ENCODE results near the gene AMZ1.
A peak's percentile ranks its signal among the peaks of the same experiment; 100 is the strongest.
"Not testable (repeated sequence)": the region's sequence is repeated elsewhere in the genome, so short reads cannot be mapped to it uniquely, and the experiment has no call there.

The AMZ1 gene

DNA sequence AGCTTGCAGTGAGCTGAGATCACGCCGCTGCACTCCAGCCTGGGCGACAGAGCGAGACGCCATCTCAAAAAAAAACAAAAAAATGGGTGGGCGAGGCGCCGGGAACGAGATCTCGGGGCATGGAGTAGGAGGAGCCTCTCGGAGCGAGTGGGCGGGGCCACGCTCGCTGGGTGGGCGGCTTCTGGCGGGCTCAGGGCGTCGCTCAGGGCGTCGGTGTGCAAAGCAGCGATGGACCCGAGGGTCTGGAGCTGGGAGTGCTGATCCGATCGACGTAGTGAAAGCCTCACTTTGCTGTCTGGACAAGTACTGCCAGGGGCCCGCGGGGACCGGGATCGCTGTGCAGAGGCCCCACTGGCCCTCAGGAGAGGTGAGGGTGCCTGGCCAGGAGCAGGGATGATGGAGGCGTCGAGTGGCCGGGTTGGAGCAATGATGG lies 22.6 kb upstream of the AMZ1 start:
- H3K9ac ChIP-seq: no peak overlapping the region
- H3K4me2 ChIP-seq: peak overlapping the region; percentile 32; the same call in 1 of the 2 replicates

DNA sequence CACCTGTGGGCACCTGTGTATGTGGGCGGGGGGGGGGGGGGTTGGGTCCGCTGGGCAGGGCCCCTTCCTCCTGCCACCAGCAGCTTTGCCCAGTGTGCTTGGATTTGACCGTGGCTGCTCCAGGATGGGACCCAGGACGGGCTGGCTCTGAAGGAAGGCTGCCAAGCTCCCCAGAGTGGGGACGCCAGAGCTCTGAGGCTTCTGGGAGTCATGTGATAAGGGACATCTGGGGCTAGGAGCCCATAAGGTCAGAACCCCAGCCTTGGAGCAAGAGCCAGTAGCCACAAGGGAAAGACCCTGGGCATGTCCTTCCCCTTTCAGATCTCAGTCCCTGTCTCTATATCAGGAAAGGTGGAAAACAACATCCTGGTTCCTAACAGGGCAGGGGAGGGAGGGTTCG lies 21.8 kb upstream of the AMZ1 start:
- Histone ChIP-seq H4K20me1 (peaks cover 41% of the 10 kb centered on the region), H3K4me3 (no peak overlapping the region), H3K9ac (no peak overlapping the region), H3K27ac (no peak overlapping the region), H3K4me2 (no peak overlapping the region), H3K36me3 (peaks cover 28% of the 10 kb centered on the region), H3K9me3 (no peaks in the 10 kb centered on the region), H3K27me3 (no peaks in the 10 kb centered on the region), H3K4me1 (peaks cover 72% of the 10 kb centered on the region)
- no peak for TF ChIP-seq Cebpa-rat (IDR thresholded peaks at IDR 0.05)

More for the DNA sequence above, 22.6 kb upstream of the AMZ1 start:
- H4K20me1 ChIP-seq: peaks cover 49% of the 10 kb centered on the region
- no peak for TF ChIP-seq Cebpa-rat (IDR thresholded peaks at IDR 0.05)
- H3K4me3 ChIP-seq: no peak overlapping the region
- H3K27me3 ChIP-seq: no peaks in the 10 kb centered on the region
- H3K36me3 ChIP-seq: peaks cover 35% of the 10 kb centered on the region
- H3K27ac ChIP-seq: no peak overlapping the region
- no peaks in the 10 kb centered on the region for H3K9me3 ChIP-seq
- H3K4me1 ChIP-seq: peaks cover 72% of the 10 kb centered on the region

DNA sequence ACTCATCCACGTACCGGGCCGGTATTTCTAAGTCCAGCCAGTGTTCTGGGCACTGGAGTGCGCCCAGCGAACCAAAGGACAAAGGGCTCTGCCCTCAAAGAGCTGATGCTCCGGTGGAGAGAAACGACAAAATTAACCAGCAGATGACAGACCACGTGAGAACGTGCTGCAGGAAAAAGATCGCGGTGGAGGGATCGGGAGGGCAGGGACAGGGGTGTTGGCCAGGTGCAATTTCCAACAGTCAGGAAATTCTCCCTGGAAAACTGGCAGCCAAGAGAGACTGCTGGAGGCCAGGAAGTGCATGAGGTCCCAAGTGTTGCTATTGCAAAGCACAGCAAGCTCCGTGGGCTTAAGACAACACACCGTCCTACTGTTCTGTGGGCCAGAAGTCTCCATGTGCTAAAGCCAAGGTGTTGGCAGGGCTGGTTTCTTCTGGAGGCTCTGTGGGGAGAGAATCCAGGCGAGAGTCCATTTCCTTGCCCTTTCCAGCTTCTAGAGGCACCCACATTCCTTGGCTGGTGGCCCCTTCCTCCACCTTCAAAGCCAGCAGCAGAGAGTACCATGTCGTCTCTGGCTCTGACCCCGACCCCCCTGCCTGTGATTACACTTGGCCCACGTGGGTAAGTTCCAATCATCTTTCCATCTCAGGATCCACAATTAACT lies 21.3 kb upstream of the AMZ1 start:
- Histone ChIP-seq H4K20me1 (peaks cover 36% of the 10 kb centered on the region), H3K36me3 (peaks cover 22% of the 10 kb centered on the region), H3K9me3 (no peaks in the 10 kb centered on the region), H3K4me1 (peaks cover 69% of the 10 kb centered on the region), H3K9ac (no peak overlapping the region), H3K4me3 (no peak overlapping the region), H3K27me3 (no peaks in the 10 kb centered on the region), H3K4me2 (no peak overlapping the region; the same call in 1 of the 2 replicates), H3K27ac (no peak overlapping the region)
- TF ChIP-seq Cebpa-rat (IDR thresholded peaks at IDR 0.05): no peak

DNA sequence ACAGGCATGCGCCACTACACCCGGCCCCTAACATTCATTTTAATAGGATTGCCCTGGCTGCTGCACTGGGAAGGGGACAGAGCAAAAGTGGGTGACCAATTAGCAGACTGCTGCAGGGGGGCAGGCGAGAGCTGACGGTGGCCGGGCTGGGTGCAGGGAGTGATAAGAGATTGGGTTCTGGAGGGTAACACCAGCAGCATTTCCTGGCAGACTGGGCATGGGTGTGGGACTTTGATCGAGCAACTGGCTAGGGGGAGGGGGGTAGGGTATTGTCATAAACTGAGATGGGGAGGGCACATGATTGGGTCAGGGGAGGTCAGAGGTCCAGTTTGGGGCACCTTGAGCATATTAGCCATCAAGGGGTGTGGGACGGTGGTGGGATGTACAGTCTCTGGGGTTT lies 20.2 kb upstream of the AMZ1 start:
- Histone ChIP-seq H3K9me3 (no peaks in the 10 kb centered on the region), H3K27ac (no peak overlapping the region), H3K36me3 (peaks cover 11% of the 10 kb centered on the region), H4K20me1 (peaks cover 25% of the 10 kb centered on the region), H3K27me3 (no peaks in the 10 kb centered on the region), H3K4me1 (peaks cover 59% of the 10 kb centered on the region), H3K4me3 (no peak overlapping the region), H3K9ac (no peak overlapping the region), H3K4me2 (no peak overlapping the region)
- TF ChIP-seq Cebpa-rat (IDR thresholded peaks at IDR 0.05): no peak

DNA sequence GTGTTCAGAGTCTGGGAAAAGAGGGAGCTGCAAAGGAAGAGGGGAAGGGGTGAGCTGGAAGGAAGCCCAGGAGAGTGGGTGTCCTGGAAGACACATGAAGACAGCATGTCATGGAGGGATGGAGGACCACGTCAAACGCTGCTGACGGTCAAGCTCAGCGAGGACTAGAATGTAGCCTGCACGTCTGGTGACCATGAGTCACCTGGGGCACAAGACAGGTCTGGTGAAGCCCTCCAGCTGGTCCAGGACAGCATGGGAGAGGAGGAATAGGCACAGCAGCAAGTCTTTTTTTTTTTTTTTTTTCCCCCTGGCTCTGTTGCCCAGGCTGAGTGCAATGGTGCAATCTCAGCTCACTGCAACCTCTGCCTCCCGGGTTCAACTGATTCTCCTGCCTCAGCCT lies 19.6 kb upstream of the AMZ1 start:
- TF ChIP-seq Cebpa-rat (IDR thresholded peaks at IDR 0.05): no peak
- H3K9me3 ChIP-seq: no peaks in the 10 kb centered on the region
- H3K9ac ChIP-seq: no peak overlapping the region
- no peak overlapping the region for H3K4me2 ChIP-seq
- H4K20me1 ChIP-seq: peaks cover 19% of the 10 kb centered on the region
- H3K27ac ChIP-seq: no peak overlapping the region
- H3K4me3 ChIP-seq: no peak overlapping the region
- peaks cover 54% of the 10 kb centered on the region for H3K4me1 ChIP-seq
- H3K36me3 ChIP-seq: peaks cover 6% of the 10 kb centered on the region
- no peaks in the 10 kb centered on the region for H3K27me3 ChIP-seq

DNA sequence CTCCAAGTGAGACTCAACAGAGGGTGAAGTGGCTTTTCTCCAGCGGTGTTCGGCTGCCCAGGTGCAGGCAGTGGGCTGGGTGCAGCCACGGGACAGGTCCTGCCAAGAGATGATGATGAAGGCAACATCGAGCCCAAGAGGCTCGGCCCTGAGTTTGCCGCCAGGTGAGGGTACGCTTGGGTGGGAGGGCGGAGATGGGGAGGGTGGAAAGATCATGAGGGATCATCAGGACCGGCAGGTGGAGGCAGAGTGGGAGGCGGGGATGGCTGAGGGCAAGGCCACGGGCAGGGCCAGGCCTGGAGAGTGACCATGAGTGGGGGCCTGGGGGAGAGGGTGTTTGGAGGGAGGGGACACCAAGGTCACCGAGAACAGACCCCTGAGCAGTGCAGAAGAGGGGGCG lies 17.8 kb upstream of the AMZ1 start:
- no peak overlapping the region for H3K4me3 ChIP-seq
- peaks cover 40% of the 10 kb centered on the region for H3K4me1 ChIP-seq
- H3K36me3 ChIP-seq: no peaks in the 10 kb centered on the region
- no peak overlapping the region for H3K27ac ChIP-seq
- H4K20me1 ChIP-seq: peaks cover 7% of the 10 kb centered on the region
- H3K4me2 ChIP-seq: peak overlapping the region; percentile 74
- no peaks in the 10 kb centered on the region for H3K27me3 ChIP-seq
- H3K9ac ChIP-seq: no peak overlapping the region; the same call in 1 of the 2 replicates
- no peak for TF ChIP-seq Cebpa-rat (IDR thresholded peaks at IDR 0.05)
- peaks cover 6% of the 10 kb centered on the region for H3K9me3 ChIP-seq

DNA sequence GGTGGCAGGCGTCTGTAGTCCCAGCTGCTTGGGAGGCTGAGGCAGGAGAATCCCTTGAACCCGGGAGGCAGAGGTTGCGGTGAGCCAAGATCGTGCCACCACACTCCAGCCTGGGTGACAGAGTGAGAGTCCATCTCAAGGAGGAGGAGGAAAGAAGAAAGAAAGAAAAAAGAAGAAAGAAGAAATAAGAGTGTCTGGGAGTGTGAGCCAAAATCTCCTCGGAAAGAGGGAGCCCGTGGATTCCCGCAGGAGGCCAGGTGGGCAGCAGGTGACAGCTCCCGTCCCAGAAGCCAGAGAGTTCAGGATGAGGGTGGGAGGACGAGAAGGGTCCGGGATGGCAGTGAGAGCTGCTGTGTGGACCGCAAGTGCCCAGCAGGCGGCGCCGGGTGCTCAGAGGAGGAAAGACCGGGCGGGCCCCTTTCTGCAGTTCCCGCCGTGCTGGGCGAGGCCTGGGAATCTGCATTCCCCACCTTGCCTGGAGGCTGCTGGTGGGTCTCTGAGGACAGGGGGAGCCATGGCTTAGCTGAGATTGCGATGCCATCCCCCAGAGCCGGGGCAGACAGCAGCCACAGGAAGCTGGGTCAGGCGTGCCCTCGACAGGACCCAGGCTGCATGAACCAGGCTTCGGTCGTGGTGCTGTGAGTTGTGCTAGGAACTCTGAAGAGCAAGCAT lies 17.1 kb upstream of the AMZ1 start:
- Histone ChIP-seq H3K27me3 (no peaks in the 10 kb centered on the region), H3K4me3 (no peak overlapping the region), H3K9me3 (peaks cover 11% of the 10 kb centered on the region), H3K4me2 (peak overlapping the region; percentile 74), H3K4me1 (peaks cover 33% of the 10 kb centered on the region), H4K20me1 (peaks cover under 1% of the 10 kb centered on the region), H3K9ac (no peak overlapping the region), H3K36me3 (no peaks in the 10 kb centered on the region), H3K27ac (no peak overlapping the region)
- no peak for TF ChIP-seq Cebpa-rat (IDR thresholded peaks at IDR 0.05)

DNA sequence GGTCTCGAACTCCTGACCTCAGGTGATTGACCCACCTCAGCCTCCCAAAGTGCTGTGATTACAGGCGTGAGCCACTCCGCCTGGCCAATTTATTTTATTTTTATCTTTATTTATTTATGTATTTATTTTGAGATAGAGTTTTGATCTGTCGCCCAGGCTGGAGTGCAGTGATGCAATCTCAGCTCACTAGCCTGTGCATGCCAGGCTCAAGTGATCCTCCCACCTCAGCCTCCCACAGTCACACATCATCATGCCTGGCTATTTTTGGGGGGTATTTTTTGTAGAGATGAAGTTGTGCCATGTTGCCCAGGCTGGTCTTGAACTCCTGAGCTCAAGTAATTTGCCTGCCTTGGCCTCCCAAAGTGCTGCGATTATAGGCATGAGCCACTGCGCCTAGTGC lies 14.8 kb upstream of the AMZ1 start:
- peaks cover 23% of the 10 kb centered on the region for H3K4me1 ChIP-seq
- H3K4me3 ChIP-seq, H3K36me3 ChIP-seq, H4K20me1 ChIP-seq, H3K4me2 ChIP-seq, H3K27ac ChIP-seq, H3K9ac ChIP-seq, H3K27me3 ChIP-seq: not testable (repeated sequence)
- H3K9me3 ChIP-seq: peaks cover 11% of the 10 kb centered on the region

DNA sequence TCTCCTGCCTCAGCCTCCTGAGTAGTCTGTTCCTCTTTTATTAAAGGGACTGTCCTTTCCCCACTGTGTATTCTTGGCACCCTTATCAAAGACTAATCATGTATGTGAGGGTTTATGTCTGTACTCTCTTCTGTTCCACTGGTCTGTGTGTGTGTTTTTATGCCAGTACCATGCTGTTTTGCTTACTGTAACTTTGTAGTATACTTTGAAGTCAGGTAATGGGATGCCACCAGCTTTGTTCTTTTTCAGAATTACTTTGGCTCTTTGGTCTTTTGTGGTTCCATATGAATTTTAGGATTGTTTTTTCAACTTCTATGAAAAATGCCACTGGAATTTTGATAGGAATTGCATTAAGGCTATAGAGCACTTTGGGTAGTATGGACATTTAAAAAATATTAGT lies 14.1 kb upstream of the AMZ1 start:
- Histone ChIP-seq H4K20me1 (no peaks in the 10 kb centered on the region; the same call in 1 of the 2 replicates), H3K4me3 (no peak overlapping the region), H3K27ac (no peak overlapping the region), H3K9me3 (peaks cover 11% of the 10 kb centered on the region), H3K27me3 (no peaks in the 10 kb centered on the region), H3K36me3 (no peaks in the 10 kb centered on the region), H3K4me2 (no peak overlapping the region), H3K4me1 (peaks cover 23% of the 10 kb centered on the region), H3K9ac (no peak overlapping the region)
- no peak for TF ChIP-seq Cebpa-rat (IDR thresholded peaks at IDR 0.05)

DNA sequence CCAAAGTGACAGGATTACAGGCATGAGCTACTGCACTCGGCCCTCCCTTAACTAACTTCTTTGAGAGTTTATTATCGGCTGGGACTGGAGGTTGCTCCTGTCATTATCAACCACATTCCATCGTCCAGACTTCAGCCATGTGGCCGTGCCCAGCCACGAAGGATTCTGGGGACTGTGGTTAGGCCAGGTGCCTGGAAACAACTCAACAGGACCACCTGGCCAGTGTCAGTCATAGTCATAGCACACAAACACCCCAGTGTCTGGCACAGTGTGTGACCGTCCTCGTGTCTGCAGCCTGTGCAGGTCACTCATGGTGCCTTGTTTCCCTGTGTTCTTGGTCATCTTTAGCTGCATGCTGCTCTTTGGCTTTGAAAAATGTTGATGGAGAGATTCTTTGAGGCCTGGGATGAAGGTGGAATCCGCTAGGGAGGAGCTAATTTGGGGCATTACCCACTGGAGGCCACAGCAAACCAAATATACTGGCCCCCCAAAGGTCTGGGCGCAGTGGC lies 12.7 kb upstream of the AMZ1 start:
- H3K4me3 ChIP-seq: no peak overlapping the region
- no peaks in the 10 kb centered on the region for H4K20me1 ChIP-seq
- no peak overlapping the region for H3K9ac ChIP-seq
- H3K27ac ChIP-seq: no peak overlapping the region
- H3K27me3 ChIP-seq: no peaks in the 10 kb centered on the region
- peaks cover 11% of the 10 kb centered on the region for H3K9me3 ChIP-seq
- TF ChIP-seq Cebpa-rat (IDR thresholded peaks at IDR 0.05): no peak
- H3K36me3 ChIP-seq: no peaks in the 10 kb centered on the region
- H3K4me2 ChIP-seq: no peak overlapping the region
- peaks cover 23% of the 10 kb centered on the region for H3K4me1 ChIP-seq

DNA sequence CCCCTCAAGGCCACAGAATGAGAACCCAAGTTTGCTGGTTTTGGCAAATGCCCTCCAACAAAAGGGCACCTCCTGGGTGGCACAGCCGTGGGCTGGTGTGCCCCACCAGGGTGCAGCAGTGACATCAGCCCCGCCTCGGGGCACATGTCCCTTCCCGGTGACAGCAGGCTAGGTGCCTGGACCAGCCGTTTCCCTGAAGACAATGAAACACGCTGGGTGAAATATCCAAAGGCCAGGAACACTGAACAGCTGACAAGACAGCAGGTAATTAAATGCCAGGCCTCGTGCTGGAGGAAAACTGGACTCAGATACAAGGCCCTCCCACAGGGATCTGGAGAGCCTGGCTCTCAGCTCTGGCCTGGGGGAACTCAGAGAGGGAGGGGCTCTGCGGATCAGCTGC lies 11.4 kb upstream of the AMZ1 start:
- not testable (repeated sequence) for H3K27me3 ChIP-seq, H3K9ac ChIP-seq, H4K20me1 ChIP-seq, H3K4me2 ChIP-seq, H3K4me3 ChIP-seq, H3K36me3 ChIP-seq, H3K27ac ChIP-seq
- Histone ChIP-seq H3K9me3 (peaks cover 11% of the 10 kb centered on the region), H3K4me1 (peaks cover 20% of the 10 kb centered on the region)

DNA sequence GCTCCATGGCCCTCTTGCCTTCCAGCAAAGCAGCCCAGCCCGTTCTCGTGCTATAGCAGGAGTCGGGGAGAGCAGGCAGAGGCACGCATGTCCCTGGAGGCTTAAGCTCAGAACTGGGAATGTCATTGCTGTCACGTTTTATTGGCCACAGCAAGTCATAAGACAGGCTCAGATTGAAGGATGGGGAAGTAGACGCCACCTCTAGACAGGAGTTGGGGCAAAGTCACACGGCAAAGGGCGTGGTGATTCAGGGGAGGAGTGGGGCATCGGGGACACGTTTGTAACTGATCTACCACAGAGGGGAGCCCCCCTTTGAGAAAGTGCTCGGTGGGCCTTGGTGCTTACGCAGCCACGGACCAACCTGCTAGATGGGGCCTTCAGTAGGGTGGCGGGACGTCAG lies 9.5 kb upstream of the AMZ1 start:
- Histone ChIP-seq H3K9me3 (peaks cover 11% of the 10 kb centered on the region), H3K4me1 (peaks cover 20% of the 10 kb centered on the region)
- H3K27me3 ChIP-seq, H3K4me2 ChIP-seq, H3K9ac ChIP-seq, H3K36me3 ChIP-seq, H3K4me3 ChIP-seq, H3K27ac ChIP-seq, H4K20me1 ChIP-seq: not testable (repeated sequence)

DNA sequence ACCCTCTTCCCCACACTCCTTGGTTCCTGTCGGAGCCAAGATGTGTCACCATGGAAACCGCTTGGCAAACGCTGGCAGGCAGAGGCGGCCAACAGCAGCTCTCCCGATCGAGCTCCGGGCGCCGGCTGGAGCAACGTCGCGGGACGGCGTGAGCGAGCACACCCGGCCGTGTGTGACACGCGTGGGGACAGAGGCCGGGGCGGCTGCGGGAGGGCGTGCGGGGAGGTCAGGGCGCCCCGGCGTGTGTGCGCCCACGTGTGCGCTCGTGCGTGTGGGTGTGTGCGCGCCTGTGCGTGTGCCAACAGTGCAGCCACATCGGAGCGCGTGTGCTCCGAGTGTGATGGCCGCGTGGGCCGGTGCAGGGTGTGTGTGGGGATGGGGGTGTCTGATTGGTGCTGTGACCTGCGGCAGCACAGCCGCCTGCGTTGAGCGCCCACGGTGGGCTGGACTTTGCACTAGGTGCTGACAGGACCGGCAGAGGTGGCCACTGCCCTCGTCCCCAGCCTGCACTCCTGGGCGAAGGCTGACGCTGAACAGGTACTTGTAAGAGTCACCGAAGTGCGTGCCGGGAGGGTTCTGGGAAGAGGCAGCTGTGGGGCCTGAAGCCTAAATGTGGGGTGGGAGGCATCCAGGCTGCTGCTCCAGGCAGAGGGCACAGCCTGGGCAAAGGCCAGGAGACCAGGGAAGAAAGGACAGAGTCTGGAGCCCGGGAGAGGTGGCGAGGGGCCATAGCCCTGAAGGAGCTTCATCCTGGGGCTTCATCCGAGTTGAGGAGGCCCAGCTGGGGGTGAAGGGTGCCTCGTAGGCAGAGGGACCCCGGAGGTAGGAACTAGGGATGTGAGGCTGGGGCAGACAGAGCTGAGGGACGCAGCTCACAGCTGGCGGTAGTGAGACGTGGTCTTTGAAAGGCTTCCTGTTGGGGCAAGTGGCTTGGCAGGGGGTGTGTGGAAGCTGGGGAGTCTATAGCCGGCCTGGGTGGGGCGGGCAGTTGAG lies 8.6 kb upstream of the AMZ1 start:
- Histone ChIP-seq H3K4me1 (peaks cover 20% of the 10 kb centered on the region), H3K4me2 (peak overlapping the region; percentile 78)
- H3K9me3 ChIP-seq, H3K27me3 ChIP-seq, H3K36me3 ChIP-seq, H4K20me1 ChIP-seq, H3K9ac ChIP-seq, H3K27ac ChIP-seq, H3K4me3 ChIP-seq: not testable (repeated sequence)

Data from BLaER1 (cell line).